ENCODE results near the gene VPS13D.

- TF ChIP-seq STAT6 (CRISPR knock-in tag; conservative IDR thresholded peaks at IDR 0.05; ENCODE audit: low read depth) (no peak), SP1 (CRISPR knock-in tag; conservative IDR thresholded peaks at IDR 0.05) (no peak), ATF2 (CRISPR knock-in tag; IDR thresholded peaks at IDR 0.05; ENCODE audit: borderline replicate concordance, low read depth) (no peak), ATF6 (CRISPR knock-in tag; IDR thresholded peaks at IDR 0.05) (no peak), RELA (CRISPR knock-in tag; IDR thresholded peaks at IDR 0.05; ENCODE audit: borderline replicate concordance) (no peak), CTCF (IDR thresholded peaks at IDR 0.05) (no peak), JUN (CRISPR knock-in tag; IDR thresholded peaks at IDR 0.05) (no peak), HMGXB4 (CRISPR knock-in tag; IDR thresholded peaks at IDR 0.05) (no peak), TEAD4 (CRISPR knock-in tag; IDR thresholded peaks at IDR 0.05) (no peak), IRF1 (CRISPR knock-in tag; IDR thresholded peaks at IDR 0.05) (no peak), ZNF232 (CRISPR knock-in tag; IDR thresholded peaks at IDR 0.05) (no peak), ZBTB43 (CRISPR knock-in tag; IDR thresholded peaks at IDR 0.05) (no peak), MAX (CRISPR knock-in tag; IDR thresholded peaks at IDR 0.05) (no peak), FOXP4 (CRISPR knock-in tag; IDR thresholded peaks at IDR 0.05) (no peak)
Observed at GRCh38 chr1:12486401-12487005, 256.7 kb downstream of the VPS13D start.

Data from WTC11 (cell line).